Gastroesophageal sphincter (tissue), 3 donors: ENCODE measurements around the gene ZNF267.

Experiments used
- EP300 ChIP-seq: sonication (generic); formaldehyde crosslinking; IDR thresholded peaks from one replicate; pipeline ENCODE4 v1.6.1; 2017; ENCODE audit warnings: antibody characterized with exemption, mild to moderate bottlenecking
- POLR2A ChIP-seq, 2 donors: fragments of 450-650 bp; IDR thresholded peaks; one replicate each; pipeline ENCODE4 v1.6.1; 2017; ENCODE audit warnings: antibody characterized with exemption in 2 of 2, mild to moderate bottlenecking in 2 of 2, moderate library complexity in 1 of 2
- POLR2AphosphoS5 ChIP-seq: sonication (generic); formaldehyde crosslinking; IDR thresholded peaks from one replicate; pipeline ENCODE4 v1.6.1; 2017; ENCODE audit warnings: antibody characterized with exemption
- TF ChIP-seq, protein P1 (sequence below), 4 experiments: fragments of 200-600 bp in 2 of 4; fragments of 450-650 bp in 2 of 4; sonication (generic) in 1 of 4; IDR thresholded peaks; one replicate each; pipeline ENCODE4 v1.5.1; 2017 to 2019; ENCODE audit warnings: antibody characterized with exemption in 4 of 4, mild to moderate bottlenecking in 2 of 4, moderate library complexity in 2 of 4

DNA sequence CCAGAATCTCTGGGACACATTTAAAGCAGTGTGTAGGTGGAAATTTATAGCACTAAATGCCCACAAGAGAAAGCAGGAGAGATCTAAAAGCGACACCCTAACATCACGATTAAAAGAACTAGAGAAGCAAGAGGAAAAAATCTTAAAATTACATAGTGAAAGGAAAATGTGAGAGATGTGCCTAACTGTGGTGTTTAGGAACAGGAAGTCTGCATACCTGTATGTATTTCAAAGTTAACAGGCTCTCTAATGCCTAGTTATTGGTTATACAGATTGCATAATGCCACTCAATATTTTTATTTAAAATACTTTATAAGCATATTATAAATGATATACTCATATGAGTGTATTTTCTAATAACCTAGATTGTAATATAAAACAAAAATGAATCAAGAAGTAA lies 25.9 kb downstream of the ZNF267 start:
- no peak for TF ChIP-seq POLR2A (IDR thresholded peaks at IDR 0.05)
- TF ChIP-seq, protein P1, sequence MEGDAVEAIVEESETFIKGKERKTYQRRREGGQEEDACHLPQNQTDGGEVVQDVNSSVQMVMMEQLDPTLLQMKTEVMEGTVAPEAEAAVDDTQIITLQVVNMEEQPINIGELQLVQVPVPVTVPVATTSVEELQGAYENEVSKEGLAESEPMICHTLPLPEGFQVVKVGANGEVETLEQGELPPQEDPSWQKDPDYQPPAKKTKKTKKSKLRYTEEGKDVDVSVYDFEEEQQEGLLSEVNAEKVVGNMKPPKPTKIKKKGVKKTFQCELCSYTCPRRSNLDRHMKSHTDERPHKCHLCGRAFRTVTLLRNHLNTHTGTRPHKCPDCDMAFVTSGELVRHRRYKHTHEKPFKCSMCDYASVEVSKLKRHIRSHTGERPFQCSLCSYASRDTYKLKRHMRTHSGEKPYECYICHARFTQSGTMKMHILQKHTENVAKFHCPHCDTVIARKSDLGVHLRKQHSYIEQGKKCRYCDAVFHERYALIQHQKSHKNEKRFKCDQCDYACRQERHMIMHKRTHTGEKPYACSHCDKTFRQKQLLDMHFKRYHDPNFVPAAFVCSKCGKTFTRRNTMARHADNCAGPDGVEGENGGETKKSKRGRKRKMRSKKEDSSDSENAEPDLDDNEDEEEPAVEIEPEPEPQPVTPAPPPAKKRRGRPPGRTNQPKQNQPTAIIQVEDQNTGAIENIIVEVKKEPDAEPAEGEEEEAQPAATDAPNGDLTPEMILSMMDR (IDR thresholded peaks at IDR 0.05), result no peak
- no peak for TF ChIP-seq POLR2AphosphoS5
- TF ChIP-seq EP300, result no peak
